GM12878 (cell line): ENCODE measurements around the gene TOLLIP. TPM values are rescaled to one million over a fixed set of nuclear protein-coding genes. Genes with fewer than 3 reads are reported as not detected.

Experiments used
- ATAC-seq: fragments of 200-7000 bp; cut with Tn5 transposase; 3 replicates; pipeline ENCODE4 v1.9.1; 2020; ENCODE audit warnings: mild to moderate bottlenecking, moderate library complexity
- BruUV-seq: library from RNA; stranded (reverse); fragments of 400-500 nt; replicated peaks from 2 replicates; lab custom pipeline; 2021; lab: Mats Ljungman, UMichigan
- CTCF ChIA-PET: fragments of 300-600 bp; sonication (Branson Sonifier 250); formaldehyde crosslinking; extraction: SDS; loops from one replicate; lab custom pipeline; 2021; ENCODE audit warnings: inconsistent platforms; lab: Yijun Ruan, JAX
- POLR2A ChIA-PET: fragments of 350-600 bp; formaldehyde crosslinking; extraction: SDS; loops from one replicate; lab custom pipeline; 2021; ENCODE audit warnings: inconsistent platforms; lab: Charles Lee
- RAD21 ChIA-PET: fragments of 300-600 bp; sonication (Branson Sonifier 250); formaldehyde crosslinking; loops from one replicate; lab custom pipeline; 2023; ENCODE audit warnings: antibody characterized with exemption; ENCODE audit not compliant: unreplicated experiment; lab: Charles Lee
- SMC1A ChIA-PET: fragments of 300-600 bp; sonication (Branson Sonifier 250); formaldehyde crosslinking; loops from one replicate; lab custom pipeline; 2023; ENCODE audit not compliant: unreplicated experiment, uncharacterized antibody; lab: Charles Lee
- DNase-seq: peaks from one replicate; pipeline ENCODE4 v3.0.0-alpha.2; 2011; ENCODE audit warnings: low read depth, low spot score
- FAIRE-seq: peaks from 3 replicates; lab custom pipeline; 2011; peaks lifted over from hg19 to GRCh38; lab: Jason Lieb, UNC
- H2AFZ ChIP-seq: 2 replicates; pipeline ENCODE4 v1.6.0; 2011; ENCODE audit warnings: low read depth, low read length, control low read depth; ENCODE audit not compliant: control insufficient read depth
- H3K27ac ChIP-seq: 2 replicates; pipeline ENCODE4 v1.5.1; 2011; ENCODE audit warnings: control low read depth; ENCODE audit not compliant: control insufficient read depth, insufficient read depth
- H3K27me3 ChIP-seq, 2 experiments: replicated peaks in 1 of 2; 2 replicates each; pipeline versions ENCODE4 v1.6.0 to v1.6.1; 2011; ENCODE audit warnings: low read length in 1 of 2; ENCODE audit not compliant: control insufficient read depth in 2 of 2, insufficient read depth in 2 of 2
- H3K36me3 ChIP-seq, 2 experiments: 2 replicates each; pipeline ENCODE4 v1.5.1; 2011; ENCODE audit warnings: low read length in 1 of 2; ENCODE audit not compliant: control insufficient read depth in 2 of 2, insufficient read depth in 2 of 2
- H3K4me1 ChIP-seq: 2 replicates; pipeline ENCODE4 v1.6.1; 2011; ENCODE audit warnings: mild to moderate bottlenecking, low read length, moderate library complexity, mixed read lengths; ENCODE audit not compliant: control insufficient read depth, insufficient read depth
- H3K4me2 ChIP-seq: 2 replicates; pipeline ENCODE4 v1.6.0; 2011; ENCODE audit warnings: control low read depth; ENCODE audit not compliant: control insufficient read depth, insufficient read depth
- H3K4me3 ChIP-seq: fragments of 200-600 bp; sonication (generic); 2 replicates; pipeline ENCODE4 v1.5.1; 2016
- H3K79me2 ChIP-seq: 2 replicates; pipeline ENCODE4 v1.6.0; 2011; ENCODE audit warnings: low read length; ENCODE audit not compliant: control insufficient read depth, insufficient read depth
- H3K9ac ChIP-seq: 2 replicates; pipeline ENCODE4 v1.8.0; 2011; ENCODE audit warnings: low read length, control low read depth, mixed read lengths; ENCODE audit not compliant: control insufficient read depth, insufficient read depth
- H3K9me3 ChIP-seq: replicated peaks from 3 replicates; pipeline ENCODE4 v1.5.1; 2011; ENCODE audit warnings: mild to moderate bottlenecking, low read length; ENCODE audit not compliant: control insufficient read depth, insufficient read depth
- H4K20me1 ChIP-seq: 2 replicates; pipeline ENCODE4 v1.6.0; 2011; ENCODE audit not compliant: control insufficient read depth, insufficient read depth
- NBN ChIP-seq: fragments of 450-650 bp; IDR thresholded peaks from 2 replicates; pipeline ENCODE4 v1.6.1; 2016
- ZBTB33 ChIP-seq: fragments of 450-650 bp; IDR thresholded peaks from 2 replicates; pipeline ENCODE4 v1.6.1; 2017; ENCODE audit warnings: mild to moderate bottlenecking
- ZNF384 ChIP-seq: IDR thresholded peaks from 2 replicates; pipeline ENCODE4 v1.6.1; 2012; ENCODE audit warnings: low read depth, mild to moderate bottlenecking, low read length, improper control_type of control experiment, borderline replicate concordance
- WGBS: methylation state at CpG from one replicate; pipeline ENCODE4 v1.1.6; 2016; ENCODE audit warnings: low lambda C conversion rate; ENCODE audit not compliant: insufficient replicate concordance, insufficient coverage; ENCODE audit errors: missing lambda C conversion rate; 5-methylcytosine and 5-hydroxymethylcytosine counted together
- in situ Hi-C: fragments of 300-500 bp; cut with MboI; formaldehyde crosslinking; loops from 9 replicates; pipeline ENCODE4 v1.14.3; 2018; ENCODE audit warnings: mixed read lengths
- intact Hi-C: fragments of 100-400 bp; cut with micrococcal nuclease; formaldehyde crosslinking; loops from one replicate; pipeline ENCODE4 v1.14.2; 2022; ENCODE audit not compliant: unreplicated experiment
- polyA plus RNA-seq, 11 experiments: library from polyadenylated mRNA; depleted of rRNA in 4 of 11; unstranded in 6 of 11; stranded (reverse) in 5 of 11; fragments of >200 nt; fragmentation: Nextera tagmentation in 4 of 11; fragmentation: Illumina TruSeq in 1 of 11; extraction: Ambion mirVana in 4 of 11; extraction: Trizol in 1 of 11; gene quantifications; 1 replicate in 1 of 11; 2 replicates in 10 of 11; pipeline versions ENCODE4 v1.2.1 to v1.2.3, GENCODE V29; 2011 to 2016; ENCODE audit warnings: inconsistent platforms in 2 of 11, missing spikeins in 2 of 11, low read depth in 1 of 11
- total RNA-seq, 4 experiments: library from RNA; depleted of rRNA in 3 of 4; stranded (reverse); fragments of >200 nt in 3 of 4; fragmentation: Illumina TruSeq in 1 of 4; extraction: Trizol in 1 of 4; gene quantifications; 2 replicates each; pipeline versions ENCODE4 v1.2.1 to v1.2.3, GENCODE V29; 2013 to 2021

The TOLLIP gene
- total and polyA plus RNA-seq, 10 of the 15 experiments (the other 5 are each of a cell fraction or from before 2014, with no cell fraction given), result 0.47 to 39.5 (median 21.6) TPM

- ATAC-seq (no peak), DNase-seq (no peak), FAIRE-seq (no peak)
- Histone ChIP-seq H3K36me3 (peaks cover 3 to 8% of the 10 kb centered on the region in 2 experiments; a peak in 3 of 4 replicates), H3K27ac (no peak overlapping the region), H3K79me2 (no peaks in the 10 kb centered on the region; the same call in 1 of the 2 replicates), H2AFZ (no peak overlapping the region), H3K9me3 (no peaks in the 10 kb centered on the region; the same call in 2 of the 3 replicates), H3K4me2 (no peak overlapping the region), H3K9ac (no peak overlapping the region), H4K20me1 (no peaks in the 10 kb centered on the region), H3K27me3 (no peaks in the 10 kb centered on the region), H3K4me3 (no peak overlapping the region), H3K4me1 (no peaks in the 10 kb centered on the region)
- ChIA-PET POLR2A (no interaction called here), SMC1A (no interaction called here), RAD21 (no interaction called here), CTCF (interaction anchor here (1.3 kb wide), 1 partner anchor 10 kb away, joined by 3 read pairs; no protein-coding TSS in a partner anchor)
- in situ Hi-C loops (no loop called here), intact Hi-C loops (no loop called here)
- WGBS, result 85% methylated on average over 28 of the region's 31 CpGs
- no TSS peak for BruUV-seq
- TF ChIP-seq ZNF384 (no peak), NBN (no peak), ZBTB33 (no peak)
Measured at GRCh38 chr11:1297576-1298473, 11.6 kb downstream of the TOLLIP start.
